GM18505 (cell line): Measurements from ENCODE around the gene IL36A.

ENCODE experiments used
- ATAC-seq: cut with Tn5 transposase; IDR thresholded peaks from one replicate; pipeline ENCODE4 v1.9.1; 2021; ENCODE audit not compliant: unreplicated experiment
- POLR2A ChIP-seq: IDR thresholded peaks from 4 replicates; pipeline ENCODE4 v1.6.1; 2011; ENCODE audit warnings: borderline replicate concordance; ENCODE audit not compliant: insufficient read depth, insufficient read length; ENCODE audit errors: extremely low read depth

Gene IL36A, protein sequence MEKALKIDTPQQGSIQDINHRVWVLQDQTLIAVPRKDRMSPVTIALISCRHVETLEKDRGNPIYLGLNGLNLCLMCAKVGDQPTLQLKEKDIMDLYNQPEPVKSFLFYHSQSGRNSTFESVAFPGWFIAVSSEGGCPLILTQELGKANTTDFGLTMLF

DNA sequence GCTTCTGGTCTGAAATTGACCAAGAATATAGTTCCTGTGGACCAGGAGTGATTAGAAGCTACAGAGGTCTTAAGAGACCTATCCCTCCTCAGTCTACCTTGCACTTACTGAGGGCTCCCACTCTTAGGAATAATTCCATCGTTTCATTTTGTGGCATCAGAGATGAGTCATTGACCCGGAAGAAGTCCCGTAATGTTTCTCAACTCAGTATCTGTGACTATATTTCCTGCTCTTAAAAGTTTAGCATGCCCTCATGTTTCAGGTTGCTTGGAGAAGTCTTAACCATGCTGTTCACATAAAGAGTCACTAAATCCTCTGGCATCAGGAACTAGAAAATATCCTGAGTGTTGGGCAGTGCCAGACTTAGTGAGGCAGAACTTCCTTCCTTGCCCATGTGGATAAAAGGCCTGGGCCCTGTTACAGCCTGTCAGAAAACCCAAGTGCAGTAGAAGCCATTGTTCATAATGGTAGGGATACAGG is at the start of gene IL36A:
Gene IL36A (plus strand): TSS at position 430 of the 480 bp plus-strand sequence. CDS start 413 bp downstream, outside the sequence.
- ATAC-seq: no peak
- TF ChIP-seq POLR2A: no peak

DNA sequence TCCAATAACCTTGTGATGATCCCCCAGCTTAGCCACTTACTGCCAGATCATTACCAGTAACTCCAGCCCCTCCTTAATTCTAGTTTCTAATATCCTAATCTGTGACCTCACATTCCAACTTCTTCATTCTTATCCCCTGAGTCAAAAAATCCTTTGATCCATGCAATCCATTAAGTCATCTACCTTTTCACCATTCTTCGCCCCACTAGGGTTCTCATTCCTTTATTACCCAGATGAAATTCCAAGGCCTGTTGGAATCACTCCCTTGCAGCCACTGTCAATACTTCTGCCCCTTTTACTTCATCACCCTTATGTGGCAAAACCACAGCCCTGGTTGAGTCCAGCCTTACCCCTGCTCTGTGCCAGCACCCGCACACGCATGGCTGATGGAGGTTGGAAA is 47.7 kb upstream of the IL36A start:
- ATAC-seq: no peak
- TF ChIP-seq POLR2A: no peak

DNA sequence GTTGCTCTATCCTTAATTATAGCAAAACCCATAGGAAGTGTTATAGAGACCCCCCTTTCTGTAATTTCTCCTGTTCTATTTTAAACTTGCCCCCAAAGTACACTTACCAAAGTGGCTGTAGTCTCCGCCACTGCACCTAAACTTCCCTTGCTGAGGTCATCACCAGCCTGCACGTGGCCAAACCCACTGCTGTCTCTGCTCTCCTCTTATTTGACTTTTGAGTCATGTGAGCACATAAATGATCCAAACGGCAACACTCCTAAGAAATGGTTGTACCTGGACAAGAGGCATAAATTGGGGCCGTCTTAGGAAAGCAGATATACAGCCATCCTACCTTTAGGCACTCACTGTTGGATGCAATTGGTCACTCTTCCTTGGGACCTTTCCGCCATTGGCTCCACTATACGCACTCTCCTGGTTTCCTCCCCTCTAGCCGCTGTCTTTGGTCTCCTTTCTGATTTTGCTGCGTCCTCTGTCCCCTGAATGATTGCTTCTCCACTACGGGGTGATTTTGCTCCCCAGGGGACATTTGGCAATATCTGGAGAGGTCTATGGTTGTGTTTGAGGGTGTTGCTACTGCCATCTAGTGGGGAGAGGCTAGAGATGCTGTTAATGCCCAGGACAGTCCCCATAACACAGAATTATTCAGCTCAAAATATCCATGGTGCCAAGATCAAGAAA is 46.7 kb upstream of the IL36A start:
- ATAC-seq: no peak
- no peak for TF ChIP-seq POLR2A

DNA sequence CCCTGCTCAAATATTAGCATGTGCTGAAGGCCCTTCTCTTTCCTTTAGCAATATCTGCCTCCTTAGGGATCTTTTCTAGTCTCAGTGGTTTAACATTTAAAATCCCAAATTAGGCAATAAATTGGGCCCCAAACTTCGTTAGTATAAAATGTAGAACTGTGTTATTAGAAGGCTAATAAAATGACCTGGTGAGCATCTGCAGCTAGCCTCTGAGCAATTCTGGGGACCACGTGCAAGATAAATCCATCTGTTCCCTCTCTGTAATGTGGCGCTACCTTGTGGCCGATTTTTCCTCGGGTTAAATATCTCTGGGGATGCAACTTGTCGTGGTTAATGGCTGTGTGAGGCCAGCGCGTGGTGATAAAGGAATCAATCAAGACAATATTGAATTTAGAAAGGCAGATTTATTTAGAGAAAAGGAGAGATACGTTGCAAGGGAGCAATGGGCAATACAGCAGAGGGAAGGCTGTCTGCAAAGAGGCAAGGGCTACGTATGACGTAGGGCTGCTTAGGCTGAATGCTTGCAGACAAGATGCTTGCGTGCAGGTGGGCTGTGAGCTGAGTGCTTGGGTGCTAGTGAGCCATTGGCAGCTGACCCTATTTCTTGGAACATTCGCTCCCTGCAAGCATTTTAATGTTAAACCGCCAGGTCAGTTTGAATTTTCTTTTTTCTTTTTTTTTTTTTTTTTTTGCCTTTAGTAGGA is 46.0 kb upstream of the IL36A start:
- no peak for TF ChIP-seq POLR2A
- ATAC-seq: no peak

DNA sequence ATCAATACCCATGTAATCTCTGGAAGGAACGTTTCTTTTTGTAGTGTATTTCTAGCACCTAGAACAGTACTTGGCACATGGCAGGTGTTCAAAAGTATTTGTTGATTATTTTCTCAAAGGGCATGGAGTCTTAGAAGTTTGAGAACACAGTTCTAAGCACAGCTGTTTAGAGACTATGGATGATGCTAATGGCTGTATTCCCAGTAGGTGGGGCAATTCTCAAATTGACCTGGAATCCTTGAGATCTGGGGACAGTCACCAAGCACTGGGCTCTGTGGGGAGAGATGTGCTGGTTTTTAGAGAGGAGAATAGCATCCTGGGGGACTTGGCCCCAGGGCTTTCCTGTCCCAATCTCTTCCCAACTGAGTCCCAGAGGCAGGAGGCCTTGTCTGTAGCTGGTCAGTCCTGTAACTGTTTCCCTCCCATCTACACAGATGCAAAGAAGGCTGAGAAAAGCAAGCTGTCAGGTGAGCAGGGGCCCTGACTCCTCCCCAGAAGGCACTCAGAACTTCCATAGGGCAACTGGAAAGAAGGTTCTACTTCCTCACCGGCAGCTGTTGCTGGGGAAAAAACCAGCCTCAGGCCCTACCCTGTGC is 44.9 kb upstream of the IL36A start:
- ATAC-seq: no peak
- TF ChIP-seq POLR2A: no peak

DNA sequence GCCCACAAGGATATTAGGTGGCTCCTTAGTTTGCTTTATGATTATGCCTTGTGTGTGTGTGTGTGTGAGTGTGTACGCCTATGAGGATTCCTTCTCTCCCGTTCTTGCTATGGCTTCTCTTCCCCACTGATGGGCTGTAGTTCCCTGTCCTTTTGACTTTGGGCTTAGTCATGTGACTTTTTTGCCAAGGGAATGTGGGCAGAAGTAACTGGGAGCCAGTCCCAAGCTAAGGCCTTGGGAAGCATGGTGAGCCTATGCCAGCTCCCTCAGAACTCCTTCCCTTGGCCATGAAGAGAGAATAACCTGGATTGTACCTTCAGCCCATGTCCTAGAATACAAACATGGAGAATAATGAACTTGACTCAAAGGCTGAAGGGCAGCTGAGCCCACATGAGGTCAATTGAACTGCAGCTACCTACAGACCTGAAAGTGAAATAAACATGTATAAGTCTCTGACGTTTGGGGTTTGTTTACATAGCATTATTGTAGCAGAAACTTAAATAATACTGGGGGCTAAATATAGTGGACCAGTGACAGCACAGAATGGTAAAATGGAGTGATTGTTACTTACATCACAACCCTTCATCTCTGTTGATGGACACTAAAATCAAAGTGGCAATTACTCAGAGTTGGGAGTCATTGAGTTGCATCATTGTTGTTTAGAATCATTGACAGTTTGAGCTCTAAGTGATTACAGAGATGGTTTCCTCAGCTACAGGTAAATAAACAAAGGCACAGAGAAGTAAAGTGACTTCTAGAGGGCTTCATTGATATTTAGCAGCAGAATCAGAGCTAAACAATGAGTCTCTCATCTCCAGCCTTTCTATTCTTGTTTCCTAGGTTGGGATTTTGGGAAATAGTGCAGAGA is 42.7 kb upstream of the IL36A start:
- TF ChIP-seq POLR2A: no peak
- no peak for ATAC-seq

DNA sequence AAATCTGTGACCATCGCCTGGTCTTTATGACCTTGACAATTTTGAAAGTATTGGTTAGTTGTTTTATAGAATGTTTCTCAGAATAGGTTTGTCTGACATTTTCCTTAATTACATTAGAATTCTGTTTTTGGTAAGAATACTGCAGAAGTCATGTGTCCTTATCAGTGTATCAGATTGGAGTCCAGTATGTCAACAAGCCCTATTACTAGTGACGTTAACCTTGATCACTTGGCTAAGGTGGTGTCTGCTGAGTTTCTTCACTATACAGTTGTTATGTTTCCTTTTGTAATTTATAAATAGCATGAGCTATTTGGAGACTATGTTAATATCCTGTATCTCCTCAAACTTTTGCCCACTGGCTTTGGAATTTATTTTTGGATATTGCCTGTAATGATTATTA is 38.2 kb upstream of the IL36A start:
- no peak for ATAC-seq
- TF ChIP-seq POLR2A: no peak

DNA sequence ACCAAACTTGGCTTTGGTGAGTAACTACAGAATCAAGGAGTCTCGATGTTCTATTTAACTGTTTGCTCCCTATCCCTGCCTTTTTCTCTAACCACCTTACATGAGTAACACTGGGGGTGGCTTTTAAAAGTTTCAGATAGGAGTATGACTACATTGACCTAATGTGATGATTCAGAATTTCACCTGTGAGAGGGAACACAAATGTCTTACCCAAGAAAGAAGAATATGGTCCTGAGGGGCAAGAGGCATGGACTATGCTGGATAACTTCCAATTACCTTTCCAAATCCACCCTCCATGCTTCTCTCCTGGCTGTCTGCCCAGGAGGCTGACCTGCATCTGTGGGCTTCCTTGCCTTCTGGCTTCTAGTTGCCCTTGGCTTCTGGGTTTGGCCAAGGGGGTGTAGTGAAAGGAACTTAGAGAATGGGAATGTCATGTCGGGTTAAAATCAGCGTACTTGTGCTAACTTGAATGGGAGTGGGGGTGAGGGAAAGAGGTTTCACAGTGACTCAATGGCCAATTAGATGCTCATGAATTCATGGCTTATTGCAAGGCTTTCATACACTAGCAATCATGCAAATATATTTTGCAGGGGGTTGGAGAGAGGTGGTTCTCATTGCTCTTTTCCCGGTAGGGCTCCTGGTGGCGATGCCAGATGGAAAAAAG is 32.7 kb upstream of the IL36A start:
- TF ChIP-seq POLR2A: no peak
- ATAC-seq: no peak

DNA sequence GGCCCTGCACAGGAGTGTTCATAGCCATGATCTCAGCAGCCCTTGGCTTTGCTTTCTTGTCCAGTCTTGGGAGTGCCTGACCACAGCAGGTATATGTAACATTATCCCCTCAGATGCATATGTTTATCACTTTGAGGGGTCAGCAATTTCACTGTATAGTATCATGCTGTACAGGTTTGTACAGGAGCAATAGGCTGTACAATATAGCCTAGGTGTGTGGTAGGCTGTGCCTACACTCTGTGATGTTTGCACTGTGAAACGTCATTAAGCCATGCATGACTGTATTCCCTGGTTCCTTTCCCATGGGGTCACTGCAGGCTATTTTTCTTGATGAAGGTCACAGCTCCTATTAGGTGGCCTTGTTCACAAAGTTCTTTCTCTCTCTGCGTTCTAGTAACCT is 32.1 kb upstream of the IL36A start:
- no peak for TF ChIP-seq POLR2A
- no peak for ATAC-seq

DNA sequence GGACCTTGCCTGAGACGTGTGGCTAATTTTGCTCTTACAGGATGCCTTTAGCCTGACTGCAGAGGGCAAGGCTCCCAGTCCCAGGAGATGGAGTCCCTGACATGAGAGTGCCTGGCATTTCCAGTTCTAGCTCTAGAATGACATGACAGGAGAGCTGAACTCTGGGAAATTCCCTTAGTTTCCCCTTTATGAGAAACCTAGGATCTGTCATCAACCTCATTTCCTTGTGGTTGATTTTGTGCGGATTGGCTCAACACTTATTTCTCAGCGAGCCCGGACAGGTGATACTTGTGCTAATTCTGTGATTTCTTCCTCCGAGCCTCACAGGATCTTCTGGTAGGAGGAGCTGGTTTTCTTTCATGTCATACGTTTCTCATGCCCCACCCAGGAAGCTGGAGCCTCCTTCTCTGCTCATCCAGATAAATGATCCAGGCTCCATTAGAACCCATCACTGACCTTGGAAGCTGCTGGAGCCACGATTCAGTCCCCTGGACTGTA is 27.7 kb upstream of the IL36A start, which contains the start of gene IL36G:
Gene IL36G (plus strand): TSS at position 448 of the 498 bp plus-strand sequence. CDS start 633 bp downstream, outside the sequence.
- no peak for TF ChIP-seq POLR2A

DNA sequence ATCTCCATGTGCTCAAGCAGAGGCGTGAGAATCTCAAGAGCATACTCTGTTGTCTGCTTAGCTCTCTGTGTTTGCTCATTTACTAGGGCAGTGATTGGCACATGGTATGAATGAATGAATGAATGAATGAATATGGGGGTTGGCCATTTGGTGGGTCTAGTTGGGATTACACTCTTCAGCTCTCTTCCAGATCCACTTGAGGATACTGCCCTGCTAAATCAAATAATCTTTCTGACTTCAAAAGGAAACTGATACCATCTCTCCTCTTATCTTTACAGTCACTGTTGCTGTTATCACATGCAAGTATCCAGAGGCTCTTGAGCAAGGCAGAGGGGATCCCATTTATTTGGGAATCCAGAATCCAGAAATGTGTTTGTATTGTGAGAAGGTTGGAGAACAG is 25.5 kb upstream of the IL36A start:
- no peak for TF ChIP-seq POLR2A

More for the DNA sequence above, 27.7 kb upstream of the IL36A start, which contains the start of gene IL36G:
- no peak for ATAC-seq

DNA sequence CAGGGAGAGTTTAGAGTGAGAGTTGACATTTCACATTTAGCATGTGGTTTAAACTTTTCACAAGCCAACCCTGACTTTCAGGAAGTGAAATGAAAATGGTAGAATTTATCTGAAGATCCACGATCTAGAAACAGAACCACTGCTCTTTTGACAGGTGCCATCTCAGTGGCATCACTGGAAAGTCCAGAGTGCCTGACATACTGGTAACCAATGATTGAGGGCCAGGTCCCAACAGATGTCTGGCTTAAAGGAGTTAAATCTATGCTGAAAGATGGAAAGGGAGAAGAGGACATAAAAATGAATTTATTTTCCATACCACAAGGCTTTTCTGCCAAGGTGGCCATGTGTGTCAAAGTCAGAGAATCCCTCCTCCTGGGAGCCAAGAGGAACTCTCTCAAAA is 24.7 kb upstream of the IL36A start:
- ATAC-seq: no peak
- TF ChIP-seq POLR2A: no peak

More for the DNA sequence above, 25.5 kb upstream of the IL36A start:
- ATAC-seq: no peak

DNA sequence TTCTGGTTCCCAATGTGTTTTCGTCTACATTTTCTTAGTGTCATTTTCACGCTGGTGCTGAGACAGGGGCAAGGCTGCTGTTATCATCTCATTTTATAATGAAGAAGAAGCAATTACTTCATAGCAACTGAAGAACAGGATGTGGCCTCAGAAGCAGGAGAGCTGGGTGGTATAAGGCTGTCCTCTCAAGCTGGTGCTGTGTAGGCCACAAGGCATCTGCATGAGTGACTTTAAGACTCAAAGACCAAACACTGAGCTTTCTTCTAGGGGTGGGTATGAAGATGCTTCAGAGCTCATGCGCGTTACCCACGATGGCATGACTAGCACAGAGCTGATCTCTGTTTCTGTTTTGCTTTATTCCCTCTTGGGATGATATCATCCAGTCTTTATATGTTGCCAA is 20.2 kb upstream of the IL36A start:
- TF ChIP-seq POLR2A: no peak

DNA sequence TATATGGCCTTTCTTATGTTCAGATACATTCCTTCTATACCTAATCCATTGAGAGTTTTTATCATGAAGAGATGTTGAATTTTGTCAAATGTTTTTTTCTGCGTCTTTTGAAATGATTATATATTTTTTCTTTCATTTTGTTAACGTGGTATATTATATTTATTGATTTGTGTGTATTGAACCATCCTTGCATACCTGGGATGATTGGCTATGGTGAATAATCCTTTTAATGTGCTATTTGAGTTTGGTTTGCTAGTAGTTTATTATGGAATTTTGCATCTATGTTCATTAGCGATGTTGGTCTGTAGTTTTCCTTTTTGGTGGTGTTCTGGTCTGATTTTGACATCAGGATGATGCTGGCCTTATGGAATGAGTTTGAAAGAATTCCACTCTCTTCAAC is 15.6 kb upstream of the IL36A start:
- TF ChIP-seq POLR2A: no peak
- no peak for ATAC-seq

More for the DNA sequence above, 20.2 kb upstream of the IL36A start:
- no peak for ATAC-seq
